Central memory CD8-positive, alpha-beta T cell (primary cell): Measurements from ENCODE around the gene SP100.
"Not testable (repeated sequence)": the region's sequence is repeated elsewhere in the genome, so short reads cannot be mapped to it uniquely, and the experiment has no call there.

Experiments
- ATAC-seq: fragments of 150-1000 bp; cut with Tn5 transposase; replicated peaks from 2 replicates; pipeline ENCODE4 v1.10.0; 2022; ENCODE audit warnings: mild to moderate bottlenecking, moderate FRiP score, moderate number of reproducible peaks; ENCODE audit not compliant: poor library complexity, severe bottlenecking; ENCODE audit errors: extremely low read depth
- DNase-seq, 2 donors: peaks; one replicate each; pipeline ENCODE4 v3.0.0; 2021; ENCODE audit warnings: low spot score in 2 of 2
- H3K27ac Mint-ChIP-seq: one replicate; pipeline ENCODE4 v1.8.0; 2022; ENCODE audit warnings: low read depth, mild to moderate bottlenecking, moderate library complexity, mixed read lengths
- H3K27me3 Mint-ChIP-seq: one replicate; pipeline ENCODE4 v1.8.0; 2022; ENCODE audit warnings: mixed read lengths
- H3K36me3 Mint-ChIP-seq: one replicate; pipeline ENCODE4 v1.8.0; 2022; ENCODE audit warnings: mild to moderate bottlenecking, moderate library complexity, mixed read lengths; ENCODE audit not compliant: insufficient read depth
- H3K4me1 Mint-ChIP-seq: one replicate; pipeline ENCODE4 v1.8.0; 2022; ENCODE audit warnings: mixed read lengths
- H3K4me3 Mint-ChIP-seq: one replicate; pipeline ENCODE4 v1.8.0; 2022; ENCODE audit warnings: mild to moderate bottlenecking, moderate library complexity, mixed read lengths
- H3K9me3 Mint-ChIP-seq: one replicate; pipeline ENCODE4 v1.8.0; 2022; ENCODE audit warnings: mixed read lengths

SP100 gene

GRCh38 chr2:230416061-230416721, at the start of gene SP100:
TSS of gene SP100 (plus strand) at chr2:230416201. CDS start at chr2:230416297, 96 bp downstream.
- H3K4me3 Mint-ChIP-seq, result peak within 1 kb of the TSS; percentile 89
- peak within 1 kb of the TSS; percentile 97 for H3K27ac Mint-ChIP-seq
- DNase-seq (peak; percentile 47 to 67), ATAC-seq (peak; percentile 83)
- H3K9me3 Mint-ChIP-seq, result no peaks in the 10 kb centered on the region
- H3K36me3 Mint-ChIP-seq, result peaks cover 33% of the 10 kb centered on the region
- H3K27me3 Mint-ChIP-seq, result no peaks in the 10 kb centered on the region
- peaks cover 79% of the 10 kb centered on the region for H3K4me1 Mint-ChIP-seq

GRCh38 chr2:230382108-230382507, 33.9 kb upstream of the SP100 start:
- Mint-ChIP-seq H3K4me1 (peaks cover 23% of the 10 kb centered on the region), H3K9me3 (no peaks in the 10 kb centered on the region), H3K36me3 (peaks cover 26% of the 10 kb centered on the region), H3K27ac (no peak overlapping the region), H3K27me3 (no peaks in the 10 kb centered on the region), H3K4me3 (no peak overlapping the region)
- ATAC-seq (no peak), DNase-seq (no peak)

GRCh38 chr2:230383453-230383852, 32.5 kb upstream of the SP100 start:
- H3K27me3 Mint-ChIP-seq, result no peaks in the 10 kb centered on the region

GRCh38 chr2:230384986-230385385, 31.0 kb upstream of the SP100 start:
- H3K27me3 Mint-ChIP-seq, result no peaks in the 10 kb centered on the region
- H3K9me3 Mint-ChIP-seq, result no peaks in the 10 kb centered on the region
- no peak overlapping the region for H3K27ac Mint-ChIP-seq
- DNase-seq (no peak), ATAC-seq (no peak)
- no peak overlapping the region for H3K4me3 Mint-ChIP-seq
- H3K36me3 Mint-ChIP-seq, result peaks cover 38% of the 10 kb centered on the region
- H3K4me1 Mint-ChIP-seq, result peaks cover 5% of the 10 kb centered on the region

More at GRCh38 chr2:230383453-230383852, 32.5 kb upstream of the SP100 start:
- Mint-ChIP-seq H3K27ac (no peak overlapping the region), H3K4me1 (peaks cover 13% of the 10 kb centered on the region), H3K4me3 (no peak overlapping the region), H3K9me3 (no peaks in the 10 kb centered on the region), H3K36me3 (peaks cover 29% of the 10 kb centered on the region)
- no peak for ATAC-seq
- DNase-seq, result no peak

GRCh38 chr2:230394301-230394700, 21.7 kb upstream of the SP100 start:
- Mint-ChIP-seq H3K27ac (no peak overlapping the region), H3K9me3 (no peaks in the 10 kb centered on the region), H3K4me1 (no peaks in the 10 kb centered on the region), H3K27me3 (no peaks in the 10 kb centered on the region), H3K4me3 (no peak overlapping the region), H3K36me3 (peaks cover 50% of the 10 kb centered on the region)
- ATAC-seq (no peak), DNase-seq (no peak)

GRCh38 chr2:230398698-230399097, 17.3 kb upstream of the SP100 start:
- H3K27me3 Mint-ChIP-seq, DNase-seq, H3K9me3 Mint-ChIP-seq, H3K4me3 Mint-ChIP-seq, ATAC-seq, H3K4me1 Mint-ChIP-seq: not testable (repeated sequence)
- Mint-ChIP-seq H3K27ac (peak overlapping the region; percentile 61), H3K36me3 (peaks cover 42% of the 10 kb centered on the region)

- no peak for ATAC-seq
- H3K9me3 Mint-ChIP-seq, result no peaks in the 10 kb centered on the region
- H3K27ac Mint-ChIP-seq, result no peak overlapping the region
Observed at GRCh38 chr2:230400041-230400440, 16.0 kb upstream of the SP100 start.

GRCh38 chr2:230400454-230400853, 15.5 kb upstream of the SP100 start:
- Mint-ChIP-seq H3K4me3 (no peak overlapping the region), H3K27ac (no peak overlapping the region), H3K27me3 (no peaks in the 10 kb centered on the region), H3K4me1 (no peaks in the 10 kb centered on the region), H3K9me3 (no peaks in the 10 kb centered on the region), H3K36me3 (peaks cover 31% of the 10 kb centered on the region)
- no peak for DNase-seq
- ATAC-seq, result no peak

More at GRCh38 chr2:230400041-230400440, 16.0 kb upstream of the SP100 start:
- H3K27me3 Mint-ChIP-seq, result no peaks in the 10 kb centered on the region
- no peak overlapping the region for H3K4me3 Mint-ChIP-seq
- H3K36me3 Mint-ChIP-seq, result peaks cover 31% of the 10 kb centered on the region
- H3K4me1 Mint-ChIP-seq, result no peaks in the 10 kb centered on the region
- no peak for DNase-seq

GRCh38 chr2:230401026-230401425, 15.0 kb upstream of the SP100 start:
- H3K36me3 Mint-ChIP-seq, result peaks cover 32% of the 10 kb centered on the region
- not testable (repeated sequence) for H3K27me3 Mint-ChIP-seq, ATAC-seq, H3K4me3 Mint-ChIP-seq, DNase-seq, H3K27ac Mint-ChIP-seq, H3K9me3 Mint-ChIP-seq, H3K4me1 Mint-ChIP-seq

- no peak for DNase-seq
- ATAC-seq, result no peak
- H3K4me3 Mint-ChIP-seq, result no peak overlapping the region
- H3K27me3 Mint-ChIP-seq, result no peaks in the 10 kb centered on the region
- H3K36me3 Mint-ChIP-seq, result peaks cover 21% of the 10 kb centered on the region
- H3K4me1 Mint-ChIP-seq, result peaks cover 11% of the 10 kb centered on the region
- no peaks in the 10 kb centered on the region for H3K9me3 Mint-ChIP-seq
- H3K27ac Mint-ChIP-seq, result no peak overlapping the region
Observed at GRCh38 chr2:230403746-230404145, 12.3 kb upstream of the SP100 start.

- DNase-seq, result no peak
- Mint-ChIP-seq H3K27ac (no peak overlapping the region), H3K36me3 (peaks cover 13% of the 10 kb centered on the region)
Observed at GRCh38 chr2:230405824-230406223, 10.2 kb upstream of the SP100 start.

GRCh38 chr2:230408244-230408842, 7.7 kb upstream of the SP100 start:
- DNase-seq (no peak), ATAC-seq (no peak)
- Mint-ChIP-seq H3K27me3 (no peaks in the 10 kb centered on the region), H3K36me3 (peaks cover 16% of the 10 kb centered on the region), H3K9me3 (no peaks in the 10 kb centered on the region), H3K4me3 (no peak overlapping the region), H3K4me1 (peaks cover 37% of the 10 kb centered on the region), H3K27ac (no peak overlapping the region)

More at GRCh38 chr2:230405824-230406223, 10.2 kb upstream of the SP100 start:
- peaks cover 17% of the 10 kb centered on the region for H3K4me1 Mint-ChIP-seq
- H3K4me3 Mint-ChIP-seq, result no peak overlapping the region
- H3K9me3 Mint-ChIP-seq, result no peaks in the 10 kb centered on the region
- ATAC-seq, result no peak
- no peaks in the 10 kb centered on the region for H3K27me3 Mint-ChIP-seq

- H3K4me3 Mint-ChIP-seq, H3K9me3 Mint-ChIP-seq, H3K27me3 Mint-ChIP-seq, DNase-seq, ATAC-seq, H3K27ac Mint-ChIP-seq: not testable (repeated sequence)
- Mint-ChIP-seq H3K36me3 (peaks cover 14% of the 10 kb centered on the region), H3K4me1 (peaks cover 45% of the 10 kb centered on the region)
Observed at GRCh38 chr2:230409316-230409715, 6.7 kb upstream of the SP100 start.
